H7 (cell line): ENCODE results near the gene KCNJ5. TPM values are rescaled to one million over a fixed set of nuclear protein-coding genes. Genes with fewer than 3 reads are reported as not detected.

Source experiments
- DNase-seq: peaks from one replicate; pipeline ENCODE4 v3.0.0; 2012
- H3K27me3 ChIP-seq: 2 replicates; pipeline ENCODE4 v1.6.0; 2011; ENCODE audit warnings: mild to moderate bottlenecking, low read length; ENCODE audit not compliant: control insufficient read depth, insufficient read depth
- H3K36me3 ChIP-seq: replicated peaks from 2 replicates; pipeline ENCODE4 v1.5.1; 2011; ENCODE audit warnings: low read length; ENCODE audit not compliant: control insufficient read depth, insufficient read depth
- H3K4me3 ChIP-seq: 2 replicates; pipeline ENCODE4 v1.5.1; 2011; ENCODE audit warnings: low read depth, mild to moderate bottlenecking, control low read depth, low read length, moderate library complexity; ENCODE audit not compliant: insufficient read depth
- total RNA-seq: library from RNA; depleted of rRNA; stranded (reverse); fragments of >200 nt; shearing (Covaris generic); gene quantifications from 2 replicates; pipeline ENCODE4 v1.2.3, GENCODE V29; 2014

Gene KCNJ5
- total RNA-seq, 1 experiment from 2014 or later: 0.35 TPM

GRCh38 chr11:128881221-128881620 lies 9.9 kb upstream of the KCNJ5 start:
- H3K36me3 ChIP-seq: no peaks in the 10 kb centered on the region
- peaks cover 10% of the 10 kb centered on the region for H3K27me3 ChIP-seq
- DNase-seq: no peak
- no peak overlapping the region for H3K4me3 ChIP-seq

GRCh38 chr11:128882451-128882850 lies 8.7 kb upstream of the KCNJ5 start:
- H3K4me3 ChIP-seq: no peak overlapping the region
- H3K36me3 ChIP-seq: no peaks in the 10 kb centered on the region
- peaks cover 18% of the 10 kb centered on the region for H3K27me3 ChIP-seq
- DNase-seq: no peak

- H3K36me3 ChIP-seq: no peaks in the 10 kb centered on the region
- H3K27me3 ChIP-seq: peaks cover 32% of the 10 kb centered on the region
- no peak overlapping the region for H3K4me3 ChIP-seq
- no peak for DNase-seq
These were observed 7.1 kb upstream of the KCNJ5 start for GRCh38 chr11:128884054-128884453.

GRCh38 chr11:128884703-128885338 lies 6.3 kb upstream of the KCNJ5 start:
- DNase-seq: peak; percentile 72
- Histone ChIP-seq H3K27me3 (peaks cover 39% of the 10 kb centered on the region), H3K36me3 (no peaks in the 10 kb centered on the region), H3K4me3 (no peak overlapping the region)

GRCh38 chr11:128886406-128887124 lies 4.6 kb upstream of the KCNJ5 start:
- no peak for DNase-seq
- H3K27me3 ChIP-seq: peaks cover 57% of the 10 kb centered on the region
- H3K36me3 ChIP-seq: no peaks in the 10 kb centered on the region
- H3K4me3 ChIP-seq: no peak overlapping the region

GRCh38 chr11:128888034-128888985 lies 2.8 kb upstream of the KCNJ5 start:
- H3K36me3 ChIP-seq: no peaks in the 10 kb centered on the region
- no peak overlapping the region for H3K4me3 ChIP-seq
- H3K27me3 ChIP-seq: peaks cover 71% of the 10 kb centered on the region
- peak; percentile 56 for DNase-seq

- H3K27me3 ChIP-seq: peaks cover 84% of the 10 kb centered on the region
- DNase-seq: peak; percentile 34
- no peak overlapping the region for H3K4me3 ChIP-seq
These were observed 1.4 kb upstream of the KCNJ5 start for GRCh38 chr11:128889657-128890213.

GRCh38 chr11:128890216-128890542 lies 977 bp upstream of the KCNJ5 start:
- no peak for DNase-seq
- no peaks in the 10 kb centered on the region for H3K36me3 ChIP-seq
- peak overlapping the region; percentile 45 for H3K4me3 ChIP-seq
- peaks cover 87% of the 10 kb centered on the region for H3K27me3 ChIP-seq

More at GRCh38 chr11:128889657-128890213, 1.4 kb upstream of the KCNJ5 start:
- no peaks in the 10 kb centered on the region for H3K36me3 ChIP-seq

- Histone ChIP-seq H3K4me3 (no peak overlapping the region), H3K36me3 (no peaks in the 10 kb centered on the region), H3K27me3 (peaks cover 82% of the 10 kb centered on the region)
- no peak for DNase-seq
These were observed 800 bp downstream of the KCNJ5 start for GRCh38 chr11:128891913-128892398.

GRCh38 chr11:128892866-128893565 lies 1.9 kb downstream of the KCNJ5 start:
- no peak overlapping the region for H3K4me3 ChIP-seq
- H3K27me3 ChIP-seq: peaks cover 81% of the 10 kb centered on the region
- DNase-seq: no peak
- no peaks in the 10 kb centered on the region for H3K36me3 ChIP-seq

- DNase-seq: no peak
- peaks cover 81% of the 10 kb centered on the region for H3K27me3 ChIP-seq
- H3K4me3 ChIP-seq: no peak overlapping the region
- no peaks in the 10 kb centered on the region for H3K36me3 ChIP-seq
These were observed 2.6 kb downstream of the KCNJ5 start for GRCh38 chr11:128893578-128894285.

- Histone ChIP-seq H3K27me3 (peaks cover 81% of the 10 kb centered on the region), H3K36me3 (no peaks in the 10 kb centered on the region), H3K4me3 (no peak overlapping the region)
- DNase-seq: no peak
These were observed 3.1 kb downstream of the KCNJ5 start for GRCh38 chr11:128894286-128894681.

- Histone ChIP-seq H3K27me3 (peaks cover 80% of the 10 kb centered on the region), H3K4me3 (no peak overlapping the region), H3K36me3 (no peaks in the 10 kb centered on the region)
- DNase-seq: no peak
These were observed 3.5 kb downstream of the KCNJ5 start for GRCh38 chr11:128894685-128895084.
